ENCODE data around the gene OASL.

- TF ChIP-seq CTCF (conservative IDR thresholded peaks at IDR 0.05; ENCODE audit: low read length) (no peak), EZH2phosphoT487 (IDR thresholded peaks at IDR 0.05; ENCODE audit: borderline replicate concordance) (no peak)
Measured at GRCh38 chr12:121000530-121000929, 38.5 kb downstream of the OASL start.
